Neutrophil (primary cell): ENCODE results near the gene CHRM3.

Experiments used
- H3K27ac ChIP-seq: fragments of 200-600 bp; sonication (generic); 2 replicates; pipeline ENCODE4 v1.5.1; 2016; ENCODE audit warnings: mild to moderate bottlenecking, moderate library complexity
- H3K27me3 ChIP-seq: fragments of 200-600 bp; sonication (generic); 2 replicates; pipeline ENCODE4 v1.6.0; 2016; ENCODE audit warnings: mild to moderate bottlenecking
- H3K36me3 ChIP-seq: fragments of 200-600 bp; sonication (generic); 2 replicates; pipeline ENCODE4 v1.5.1; 2017
- H3K4me1 ChIP-seq, 2 experiments: fragments of 200-600 bp in 1 of 2; sonication (generic) in 1 of 2; 1 replicate in 1 of 2; 2 replicates in 1 of 2; pipeline versions ENCODE4 v1.5.1 to v1.6.1; 2013 to 2016; ENCODE audit warnings: low read depth in 1 of 2, low read length in 1 of 2, mild to moderate bottlenecking in 1 of 2, moderate library complexity in 1 of 2; ENCODE audit not compliant: control insufficient read depth in 1 of 2, insufficient read depth in 1 of 2
- H3K4me3 ChIP-seq, 2 experiments: fragments of 200-600 bp in 1 of 2; sonication (generic) in 1 of 2; 1 replicate in 1 of 2; 2 replicates in 1 of 2; pipeline ENCODE4 v1.5.1; 2013 to 2016; ENCODE audit warnings: low read depth in 1 of 2, low read length in 1 of 2, mild to moderate bottlenecking in 1 of 2, moderate library complexity in 1 of 2
- H3K9me3 ChIP-seq: fragments of 200-600 bp; sonication (generic); 2 replicates; pipeline ENCODE4 v1.5.1; 2016
- TF ChIP-seq, protein P1 (sequence below): fragments of 200-600 bp; sonication (generic); IDR thresholded peaks from 2 replicates; pipeline ENCODE4 v1.5.1; 2016; ENCODE audit warnings: antibody characterized with exemption

The CHRM3 gene

DNA sequence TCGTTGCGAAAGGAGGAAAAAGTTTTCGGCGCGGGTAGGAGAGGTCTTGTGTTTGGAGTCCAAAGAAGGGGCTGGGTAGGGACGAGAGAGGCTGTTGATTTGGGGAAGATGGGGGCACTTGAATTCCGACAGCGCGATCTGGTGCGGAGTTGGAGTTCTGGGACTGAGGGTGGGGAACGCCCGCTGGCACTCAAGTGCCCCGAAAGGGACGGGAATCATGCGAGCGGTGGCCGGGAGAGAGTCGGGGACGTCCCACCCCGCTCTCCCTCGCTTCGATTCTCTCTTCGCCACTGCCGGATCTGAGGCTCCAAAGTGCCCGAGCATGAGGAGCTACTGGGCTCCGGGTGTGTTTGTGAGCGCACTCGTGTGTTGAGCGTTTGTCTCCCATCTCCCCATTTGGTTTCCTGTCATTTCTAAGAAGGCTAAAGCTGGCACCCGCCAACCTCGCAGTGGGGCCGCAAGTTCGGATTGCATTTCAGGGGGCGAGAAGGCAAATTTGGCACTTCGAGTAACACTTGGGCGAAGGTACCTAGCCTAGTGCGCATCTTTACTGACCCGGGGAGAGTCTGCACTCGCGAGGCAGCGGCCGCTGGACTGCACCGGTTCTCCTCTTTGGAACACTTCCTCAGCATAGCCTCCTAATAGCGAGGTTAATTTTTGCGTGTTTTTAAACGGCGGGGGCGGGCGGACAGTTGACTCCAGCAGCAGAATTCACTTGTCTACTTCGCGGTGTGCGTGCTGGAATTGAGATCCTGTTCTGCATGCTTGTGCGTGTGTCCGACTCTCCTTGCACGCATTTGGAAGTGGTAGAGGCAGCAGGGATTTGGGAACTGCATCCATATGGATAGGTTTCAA is 1.2 kb downstream of the CHRM3 start:
- H3K4me3 ChIP-seq, result peak overlapping the region; percentile 44 to 49
- peaks cover 92% of the 10 kb centered on the region for H3K27me3 ChIP-seq

DNA sequence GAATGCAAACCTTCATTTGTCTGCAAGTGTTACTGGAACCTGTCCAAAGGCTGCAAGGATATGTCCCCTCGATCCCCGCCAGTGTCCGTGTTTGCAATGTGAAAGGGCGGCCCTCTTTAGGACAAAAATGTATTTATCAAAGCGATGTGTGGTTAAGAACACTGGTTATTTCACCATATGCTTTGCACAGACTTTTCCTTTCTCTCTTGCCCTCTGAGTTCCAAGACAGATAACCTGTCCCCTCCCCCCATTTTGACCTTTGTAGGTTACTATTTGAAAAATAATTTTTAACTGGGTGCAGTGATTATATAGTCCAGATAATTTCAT is 1.8 kb downstream of the CHRM3 start:
- Histone ChIP-seq H3K4me3 (no peak overlapping the region), H3K27me3 (peaks cover 92% of the 10 kb centered on the region), H3K4me1 (peaks cover 24 to 28% of the 10 kb centered on the region in 2 experiments), H3K27ac (no peak overlapping the region), H3K9me3 (no peaks in the 10 kb centered on the region), H3K36me3 (no peaks in the 10 kb centered on the region)
- TF ChIP-seq, protein P1, sequence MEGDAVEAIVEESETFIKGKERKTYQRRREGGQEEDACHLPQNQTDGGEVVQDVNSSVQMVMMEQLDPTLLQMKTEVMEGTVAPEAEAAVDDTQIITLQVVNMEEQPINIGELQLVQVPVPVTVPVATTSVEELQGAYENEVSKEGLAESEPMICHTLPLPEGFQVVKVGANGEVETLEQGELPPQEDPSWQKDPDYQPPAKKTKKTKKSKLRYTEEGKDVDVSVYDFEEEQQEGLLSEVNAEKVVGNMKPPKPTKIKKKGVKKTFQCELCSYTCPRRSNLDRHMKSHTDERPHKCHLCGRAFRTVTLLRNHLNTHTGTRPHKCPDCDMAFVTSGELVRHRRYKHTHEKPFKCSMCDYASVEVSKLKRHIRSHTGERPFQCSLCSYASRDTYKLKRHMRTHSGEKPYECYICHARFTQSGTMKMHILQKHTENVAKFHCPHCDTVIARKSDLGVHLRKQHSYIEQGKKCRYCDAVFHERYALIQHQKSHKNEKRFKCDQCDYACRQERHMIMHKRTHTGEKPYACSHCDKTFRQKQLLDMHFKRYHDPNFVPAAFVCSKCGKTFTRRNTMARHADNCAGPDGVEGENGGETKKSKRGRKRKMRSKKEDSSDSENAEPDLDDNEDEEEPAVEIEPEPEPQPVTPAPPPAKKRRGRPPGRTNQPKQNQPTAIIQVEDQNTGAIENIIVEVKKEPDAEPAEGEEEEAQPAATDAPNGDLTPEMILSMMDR, result no peak

More for the DNA sequence above, 1.2 kb downstream of the CHRM3 start:
- no peak overlapping the region for H3K27ac ChIP-seq
- no peaks in the 10 kb centered on the region for H3K36me3 ChIP-seq
- TF ChIP-seq, protein P1, result no peak
- no peaks in the 10 kb centered on the region for H3K9me3 ChIP-seq
- peaks cover 24 to 28% of the 10 kb centered on the region in 2 experiments for H3K4me1 ChIP-seq

DNA sequence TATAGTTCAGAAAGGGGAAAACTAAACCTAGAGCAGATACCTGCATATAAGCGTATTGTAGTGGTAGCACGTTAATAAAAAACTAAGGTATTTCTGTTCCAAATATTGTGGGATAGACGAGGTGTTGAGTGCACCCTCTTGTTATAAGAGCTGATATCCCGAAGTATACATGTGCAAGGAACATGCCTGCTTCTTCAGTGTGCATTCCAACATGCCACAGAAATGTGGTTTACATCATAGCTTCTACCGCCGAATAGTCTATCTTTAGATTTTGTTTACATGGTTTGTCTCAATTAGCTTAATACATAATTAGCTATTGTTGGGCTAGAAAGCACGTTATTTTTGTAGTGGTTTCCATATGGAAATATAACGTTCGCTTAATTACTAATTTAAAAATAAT is 2.2 kb downstream of the CHRM3 start:
- TF ChIP-seq, protein P1, result no peak
- Histone ChIP-seq H3K27me3 (peaks cover 89% of the 10 kb centered on the region), H3K4me1 (peaks cover 27 to 32% of the 10 kb centered on the region in 2 experiments), H3K4me3 (no peak overlapping the region), H3K9me3 (no peaks in the 10 kb centered on the region), H3K27ac (no peak overlapping the region), H3K36me3 (no peaks in the 10 kb centered on the region)

DNA sequence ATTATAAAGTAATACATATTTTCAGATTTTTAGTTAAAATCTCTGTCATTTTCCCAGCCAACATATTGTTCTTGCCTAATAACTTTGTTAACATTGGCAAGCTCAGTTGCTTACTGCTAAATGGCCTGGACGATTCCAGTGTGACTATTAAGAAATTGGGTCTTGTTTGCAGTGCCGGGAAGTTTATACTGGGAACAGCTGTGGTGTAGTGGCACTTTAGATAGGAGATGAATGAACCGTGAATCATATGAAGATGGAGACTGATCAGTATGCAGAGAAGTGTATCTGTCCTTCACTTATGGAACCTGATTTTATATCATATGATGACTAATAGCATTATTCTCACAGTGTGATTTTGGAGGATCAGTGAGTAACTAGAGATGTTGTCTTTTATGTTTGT is 3.3 kb downstream of the CHRM3 start:
- peaks cover 78% of the 10 kb centered on the region for H3K27me3 ChIP-seq
- H3K36me3 ChIP-seq, result no peaks in the 10 kb centered on the region
- H3K4me3 ChIP-seq, result no peak overlapping the region
- TF ChIP-seq, protein P1, result no peak
- no peaks in the 10 kb centered on the region for H3K9me3 ChIP-seq
- H3K4me1 ChIP-seq, result peaks cover 38 to 44% of the 10 kb centered on the region in 2 experiments
- H3K27ac ChIP-seq, result no peak overlapping the region

DNA sequence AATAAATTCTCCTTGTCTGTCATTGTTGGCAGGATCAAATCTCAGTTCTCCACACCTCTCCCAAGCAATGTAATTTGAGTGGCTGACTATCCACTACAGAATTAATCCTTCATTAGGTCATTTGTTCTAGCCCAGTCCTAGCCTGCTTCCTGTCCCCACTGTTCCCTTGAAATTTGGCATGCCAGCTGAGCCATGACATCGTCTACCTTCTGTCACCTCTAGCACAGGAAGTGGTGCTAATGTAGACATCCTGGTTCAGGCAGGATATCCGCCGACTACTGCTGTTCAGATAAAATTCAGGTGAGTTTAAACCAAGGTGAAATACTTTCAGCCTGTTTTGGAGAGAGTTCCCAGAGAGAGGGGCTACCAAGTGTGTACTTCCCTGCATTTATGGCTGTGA is 5.9 kb downstream of the CHRM3 start:
- H3K4me3 ChIP-seq, result no peak overlapping the region
- no peaks in the 10 kb centered on the region for H3K36me3 ChIP-seq
- no peaks in the 10 kb centered on the region for H3K9me3 ChIP-seq
- TF ChIP-seq, protein P1, result no peak
- H3K27ac ChIP-seq, result no peak overlapping the region
- peaks cover 28 to 31% of the 10 kb centered on the region in 2 experiments for H3K4me1 ChIP-seq
- H3K27me3 ChIP-seq, result peaks cover 52% of the 10 kb centered on the region
